AG04450 (cell line): ENCODE results near the gene MMP24OS. TPM values are rescaled to one million over a fixed set of nuclear protein-coding genes. Genes with fewer than 3 reads are reported as not detected.

ENCODE experiments used
- CTCF ChIA-PET: fragments of 300-600, 350-600 bp; formaldehyde crosslinking; extraction: SDS; loops from one replicate; lab custom pipeline; 2022; ENCODE audit warnings: antibody characterized with exemption, inconsistent platforms; lab: Charles Lee
- POLR2A ChIA-PET: fragments of 350-600 bp; formaldehyde crosslinking; extraction: SDS; loops from one replicate; lab custom pipeline; 2021; ENCODE audit warnings: antibody characterized with exemption, inconsistent platforms; lab: Yijun Ruan, JAX
- DNase-seq: peaks from one replicate; pipeline ENCODE4 v3.0.0-alpha.2; 2011; ENCODE audit warnings: low read depth, low spot score
- H3K27ac ChIP-seq: one replicate; pipeline ENCODE4 v1.5.1; 2012; ENCODE audit warnings: low read depth, low read length, control low read depth
- H3K27me3 ChIP-seq: one replicate; pipeline ENCODE4 v1.6.0; 2012; ENCODE audit warnings: low read length; ENCODE audit not compliant: control insufficient read depth, insufficient read depth
- H3K4me3 ChIP-seq: 2 replicates; pipeline ENCODE4 v1.5.1; 2011; ENCODE audit warnings: mild to moderate bottlenecking, low read depth, low read length, control low read depth
- H3K9me3 ChIP-seq: 2 replicates; pipeline ENCODE4 v1.5.1; 2012; ENCODE audit warnings: low read length; ENCODE audit not compliant: control insufficient read depth, insufficient read depth
- polyA plus RNA-seq: library from polyadenylated mRNA; depleted of rRNA; stranded (reverse); fragments of >200 nt; gene quantifications from 2 replicates; pipeline ENCODE4 v1.2.3, GENCODE V29; 2011
- TF ChIP-seq, protein P1 (sequence below): IDR thresholded peaks from 2 replicates; pipeline ENCODE4 v1.5.1; 2011; ENCODE audit warnings: low read depth, low read length, control low read depth, inconsistent platforms

The MMP24OS gene
- polyA plus RNA-seq, 1 experiment: 35.3 TPM

DNA sequence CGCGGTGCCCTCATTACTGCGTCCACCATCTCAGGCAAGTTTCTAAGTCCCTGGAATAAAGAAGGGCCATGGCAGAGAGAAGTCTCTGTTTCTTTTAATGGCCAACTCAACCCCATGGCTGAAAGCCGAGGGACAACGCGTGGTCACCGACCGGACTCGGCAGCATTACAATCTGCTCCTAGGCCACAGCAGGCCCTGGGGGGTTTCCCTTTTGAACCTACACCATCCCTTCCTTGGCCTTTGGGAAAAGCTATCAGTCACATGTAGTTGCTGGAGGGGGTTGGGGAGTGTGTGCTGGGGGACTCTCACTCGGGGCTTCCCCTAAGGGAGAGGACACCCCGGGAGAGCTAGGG is 25.4 kb upstream of the MMP24OS start:
- Histone ChIP-seq H3K9me3 (no peaks in the 10 kb centered on the region), H3K27ac (peak overlapping the region; percentile 84), H3K4me3 (no peak overlapping the region), H3K27me3 (no peaks in the 10 kb centered on the region)
- ChIA-PET POLR2A (interaction anchor here (1.1 kb wide), 1 partner anchor 11 kb away, joined by 3 read pairs; no protein-coding TSS in a partner anchor), CTCF (interaction anchor here (0.6 to 7.1 kb wide), 17 partner anchors 9 to 1538 kb away, joined by 3 to 120 read pairs (median 4); partner anchors contain the start of genes CEP250 and GDF5)
- no peak for DNase-seq
- TF ChIP-seq, protein P1, sequence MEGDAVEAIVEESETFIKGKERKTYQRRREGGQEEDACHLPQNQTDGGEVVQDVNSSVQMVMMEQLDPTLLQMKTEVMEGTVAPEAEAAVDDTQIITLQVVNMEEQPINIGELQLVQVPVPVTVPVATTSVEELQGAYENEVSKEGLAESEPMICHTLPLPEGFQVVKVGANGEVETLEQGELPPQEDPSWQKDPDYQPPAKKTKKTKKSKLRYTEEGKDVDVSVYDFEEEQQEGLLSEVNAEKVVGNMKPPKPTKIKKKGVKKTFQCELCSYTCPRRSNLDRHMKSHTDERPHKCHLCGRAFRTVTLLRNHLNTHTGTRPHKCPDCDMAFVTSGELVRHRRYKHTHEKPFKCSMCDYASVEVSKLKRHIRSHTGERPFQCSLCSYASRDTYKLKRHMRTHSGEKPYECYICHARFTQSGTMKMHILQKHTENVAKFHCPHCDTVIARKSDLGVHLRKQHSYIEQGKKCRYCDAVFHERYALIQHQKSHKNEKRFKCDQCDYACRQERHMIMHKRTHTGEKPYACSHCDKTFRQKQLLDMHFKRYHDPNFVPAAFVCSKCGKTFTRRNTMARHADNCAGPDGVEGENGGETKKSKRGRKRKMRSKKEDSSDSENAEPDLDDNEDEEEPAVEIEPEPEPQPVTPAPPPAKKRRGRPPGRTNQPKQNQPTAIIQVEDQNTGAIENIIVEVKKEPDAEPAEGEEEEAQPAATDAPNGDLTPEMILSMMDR: no peak

DNA sequence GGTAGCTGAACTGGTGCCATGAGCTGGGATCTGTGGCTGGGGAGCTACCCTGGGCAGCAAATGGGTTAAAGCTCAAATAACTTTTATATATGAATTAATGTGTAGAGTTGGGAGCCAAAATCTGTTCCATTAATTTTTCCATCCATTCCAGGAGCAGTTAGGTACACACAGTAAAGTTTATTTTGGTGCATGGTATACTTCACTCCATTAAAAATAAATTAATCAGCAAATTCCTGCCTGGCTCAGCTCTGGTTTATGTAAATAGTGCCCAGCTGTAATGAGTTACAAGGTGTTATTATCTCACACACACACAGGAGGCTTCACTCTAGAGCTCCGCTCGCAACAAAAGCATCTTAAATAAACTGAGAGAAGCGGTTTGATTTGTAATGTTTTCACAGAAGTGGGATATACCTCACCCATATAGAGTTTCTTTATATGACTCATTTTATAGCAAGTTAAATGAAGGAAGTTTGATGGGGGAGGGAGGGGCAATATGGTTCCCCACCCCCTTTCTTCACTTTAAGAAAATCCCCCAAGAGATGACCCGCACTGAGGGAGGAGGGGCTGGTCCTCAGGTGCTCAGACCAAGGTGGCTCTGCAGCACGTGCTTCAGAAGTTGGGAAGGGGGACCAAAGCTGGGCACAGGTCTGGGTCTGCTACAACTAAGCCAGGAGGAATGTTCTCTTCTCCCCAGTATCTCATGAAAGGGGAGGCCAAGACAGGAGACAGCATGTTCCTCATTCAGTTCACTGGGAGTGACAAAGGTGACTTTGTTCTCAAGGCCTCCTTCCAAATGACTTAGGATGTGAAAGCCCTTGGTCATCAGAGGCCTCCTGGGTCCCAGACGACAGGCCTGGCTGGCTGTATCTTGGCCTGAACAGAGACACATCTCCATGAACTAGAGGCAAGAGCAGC is 24.8 kb upstream of the MMP24OS start:
- TF ChIP-seq, protein P1: no peak
- DNase-seq: no peak
- H3K9me3 ChIP-seq: no peaks in the 10 kb centered on the region
- POLR2A ChIA-PET: interaction anchor here (0.8 to 1.6 kb wide), 8 partner anchors 12 to 152 kb away, joined by 3 to 10 read pairs (median 4); partner anchors contain the start of genes CEP250, EIF6, GDF5 and MMP24OS
- no peaks in the 10 kb centered on the region for H3K27me3 ChIP-seq
- peak overlapping the region; percentile 84 for H3K27ac ChIP-seq
- CTCF ChIA-PET: interaction anchor here (0.9 to 7.1 kb wide), 14 partner anchors 8 to 206 kb away, joined by 3 to 120 read pairs (median 5); partner anchors contain the start of gene GDF5
- H3K4me3 ChIP-seq: no peak overlapping the region

DNA sequence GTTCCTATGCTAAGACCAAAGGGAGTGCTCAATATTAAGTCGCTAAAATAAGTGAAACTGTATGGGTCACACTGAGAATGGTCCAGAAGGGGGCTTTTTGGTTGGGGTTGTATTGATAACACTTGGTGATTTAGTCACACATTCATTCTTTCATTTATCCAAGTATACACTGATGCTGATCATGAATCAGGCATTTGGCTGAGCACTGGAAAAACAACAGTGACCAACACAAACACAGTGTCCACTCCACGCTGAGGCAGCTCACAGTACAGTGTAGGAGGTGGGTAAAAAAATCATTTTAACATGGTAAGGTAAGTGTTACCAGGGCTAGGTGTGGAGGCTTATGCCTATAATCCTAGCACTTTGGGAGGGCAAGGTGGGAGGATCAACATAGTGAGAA is 23.5 kb upstream of the MMP24OS start:
- ChIA-PET CTCF (interaction anchor here (0.7 to 7.1 kb wide), 5 partner anchors 52 to 157 kb away, joined by 3 to 120 read pairs (median 5); partner anchors contain the start of gene GDF5), POLR2A (interaction anchor here (0.6 to 1.6 kb wide), 2 partner anchors 146 kb away, joined by 4 to 5 read pairs; no protein-coding TSS in a partner anchor)
- Histone ChIP-seq H3K27ac (peak overlapping the region; percentile 78), H3K9me3 (no peaks in the 10 kb centered on the region), H3K4me3 (no peak overlapping the region), H3K27me3 (no peaks in the 10 kb centered on the region)
- TF ChIP-seq, protein P1: no peak
- no peak for DNase-seq

DNA sequence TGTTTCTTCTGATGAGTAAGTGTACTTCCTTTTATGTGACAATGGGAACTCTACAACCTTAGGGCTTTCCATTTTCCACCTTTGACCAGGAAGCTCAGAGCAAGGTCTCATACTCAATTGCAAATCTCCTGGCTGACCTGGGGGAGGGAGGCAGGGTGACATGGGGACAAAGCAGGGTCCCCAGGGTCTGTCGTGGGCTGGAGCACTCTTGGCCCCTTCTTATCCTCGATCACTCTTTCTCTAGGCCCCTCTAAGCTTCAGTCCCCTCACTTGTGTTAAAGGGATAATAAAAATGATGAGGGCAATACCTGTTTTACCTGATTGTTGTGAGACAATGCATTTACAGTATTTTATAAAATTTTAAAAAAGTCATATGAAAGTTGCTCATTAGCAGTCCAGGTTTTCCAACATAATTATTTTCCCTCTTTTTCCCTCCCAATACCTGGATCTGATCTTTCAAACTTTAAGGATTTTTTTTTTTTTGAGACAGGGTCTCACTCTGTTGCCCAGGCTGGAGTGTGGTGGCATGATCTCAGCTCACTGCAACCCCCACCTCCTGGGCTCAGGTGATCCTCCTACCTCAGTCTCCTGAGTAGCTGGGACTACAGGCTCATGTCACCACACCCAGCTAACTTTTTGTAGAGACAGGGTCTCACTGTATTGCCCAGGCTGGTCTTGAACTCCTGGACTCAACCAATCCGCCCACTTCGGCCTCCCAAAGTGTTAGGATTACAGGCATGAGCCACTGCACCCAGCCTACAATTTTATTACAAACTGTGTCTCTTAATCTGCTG is 22.7 kb upstream of the MMP24OS start:
- CTCF ChIA-PET: interaction anchor here (0.7 to 7.1 kb wide), 4 partner anchors 53 to 153 kb away, joined by 3 to 120 read pairs (median 40); partner anchors contain the start of gene GDF5
- no peak overlapping the region for H3K4me3 ChIP-seq
- no peak for DNase-seq
- TF ChIP-seq, protein P1: no peak
- H3K27ac ChIP-seq: no peak overlapping the region
- no peaks in the 10 kb centered on the region for H3K27me3 ChIP-seq
- H3K9me3 ChIP-seq: no peaks in the 10 kb centered on the region
- POLR2A ChIA-PET: interaction anchor here (0.6 kb wide), 1 partner anchor 147 kb away, joined by 4 read pairs; no protein-coding TSS in a partner anchor
